Prostate gland (tissue), 2 donors: ENCODE results near the gene PLPPR1.

Experiments
- CTCF ChIP-seq, 4 experiments: fragments of 200-600 bp in 2 of 4; fragments of 450-650 bp in 2 of 4; sonication (generic) in 2 of 4; IDR thresholded peaks; 1 replicate in 3 of 4; 2 replicates in 1 of 4; pipeline ENCODE4 v1.5.1; 2016 to 2019; ENCODE audit warnings: antibody characterized with exemption in 4 of 4, mild to moderate bottlenecking in 2 of 4, moderate library complexity in 2 of 4
- POLR2A ChIP-seq: fragments of 450-650 bp; IDR thresholded peaks from one replicate; pipeline ENCODE4 v1.6.1; 2016; ENCODE audit warnings: antibody characterized with exemption, mild to moderate bottlenecking

GRCh38 chr9:101098392-101098791 is 69.9 kb downstream of the PLPPR1 start:
- TF ChIP-seq POLR2A (no peak), CTCF (IDR thresholded peaks at IDR 0.05) (no peak)
